Sigmoid colon (tissue), 4 donors: Measurements from ENCODE around the gene CCER1.

ENCODE experiments used
- EP300 ChIP-seq, 4 donors: sonication (generic); formaldehyde crosslinking; IDR thresholded peaks; one replicate each; pipeline ENCODE4 v1.6.1; 2017; ENCODE audit warnings: antibody characterized with exemption in 4 of 4
- POLR2A ChIP-seq, 2 donors: fragments of 450-650 bp; IDR thresholded peaks; one replicate each; pipeline ENCODE4 v1.6.1; 2016; ENCODE audit warnings: antibody characterized with exemption in 2 of 2, mild to moderate bottlenecking in 2 of 2, moderate library complexity in 2 of 2
- TF ChIP-seq, protein P1 (sequence below), 4 experiments: fragments of 450-650 bp in 3 of 4; fragments of 200-600 bp in 1 of 4; IDR thresholded peaks; one replicate each; pipeline ENCODE4 v1.5.1; 2016 to 2019; ENCODE audit warnings: antibody characterized with exemption in 4 of 4, mild to moderate bottlenecking in 3 of 4, moderate library complexity in 2 of 4

DNA sequence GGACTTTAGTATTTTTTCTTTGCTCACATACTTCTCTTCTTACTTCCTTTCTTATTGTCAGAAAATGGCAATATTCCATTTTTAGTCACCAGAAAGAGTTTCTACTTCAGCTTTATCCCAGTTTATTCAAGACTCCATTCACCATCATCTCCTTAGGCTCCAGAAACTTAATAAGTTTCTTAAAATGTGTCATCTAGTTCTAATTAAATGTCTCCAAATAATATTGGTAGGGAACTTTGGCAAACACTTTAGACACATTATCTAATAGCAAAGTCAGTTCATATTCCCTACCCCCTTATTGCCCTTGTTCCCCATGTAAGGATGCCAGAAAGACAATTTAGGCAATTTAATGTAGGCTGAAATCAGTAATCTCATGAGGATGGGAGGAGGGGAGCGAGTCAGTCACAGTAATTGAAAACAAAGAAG lies 34.7 kb upstream of the CCER1 start:
- no peak for TF ChIP-seq EP300 (IDR thresholded peaks at IDR 0.05)
- TF ChIP-seq, protein P1, sequence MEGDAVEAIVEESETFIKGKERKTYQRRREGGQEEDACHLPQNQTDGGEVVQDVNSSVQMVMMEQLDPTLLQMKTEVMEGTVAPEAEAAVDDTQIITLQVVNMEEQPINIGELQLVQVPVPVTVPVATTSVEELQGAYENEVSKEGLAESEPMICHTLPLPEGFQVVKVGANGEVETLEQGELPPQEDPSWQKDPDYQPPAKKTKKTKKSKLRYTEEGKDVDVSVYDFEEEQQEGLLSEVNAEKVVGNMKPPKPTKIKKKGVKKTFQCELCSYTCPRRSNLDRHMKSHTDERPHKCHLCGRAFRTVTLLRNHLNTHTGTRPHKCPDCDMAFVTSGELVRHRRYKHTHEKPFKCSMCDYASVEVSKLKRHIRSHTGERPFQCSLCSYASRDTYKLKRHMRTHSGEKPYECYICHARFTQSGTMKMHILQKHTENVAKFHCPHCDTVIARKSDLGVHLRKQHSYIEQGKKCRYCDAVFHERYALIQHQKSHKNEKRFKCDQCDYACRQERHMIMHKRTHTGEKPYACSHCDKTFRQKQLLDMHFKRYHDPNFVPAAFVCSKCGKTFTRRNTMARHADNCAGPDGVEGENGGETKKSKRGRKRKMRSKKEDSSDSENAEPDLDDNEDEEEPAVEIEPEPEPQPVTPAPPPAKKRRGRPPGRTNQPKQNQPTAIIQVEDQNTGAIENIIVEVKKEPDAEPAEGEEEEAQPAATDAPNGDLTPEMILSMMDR (IDR thresholded peaks at IDR 0.05) = no peak
- TF ChIP-seq POLR2A (IDR thresholded peaks at IDR 0.05) = no peak
